SK-N-MC (cell line): ENCODE measurements around the gene KLHL14.

Source experiments
- EZH2 ChIP-seq: fragments of 200-600 bp; sonication (generic); IDR thresholded peaks from one replicate; pipeline ENCODE4 v1.6.1; 2017; ENCODE audit warnings: antibody characterized with exemption
- POLR2AphosphoS5 ChIP-seq: IDR thresholded peaks from 2 replicates; pipeline ENCODE4 v1.6.1; 2012; ENCODE audit warnings: mild to moderate bottlenecking, low read depth, low read length, borderline replicate concordance

DNA sequence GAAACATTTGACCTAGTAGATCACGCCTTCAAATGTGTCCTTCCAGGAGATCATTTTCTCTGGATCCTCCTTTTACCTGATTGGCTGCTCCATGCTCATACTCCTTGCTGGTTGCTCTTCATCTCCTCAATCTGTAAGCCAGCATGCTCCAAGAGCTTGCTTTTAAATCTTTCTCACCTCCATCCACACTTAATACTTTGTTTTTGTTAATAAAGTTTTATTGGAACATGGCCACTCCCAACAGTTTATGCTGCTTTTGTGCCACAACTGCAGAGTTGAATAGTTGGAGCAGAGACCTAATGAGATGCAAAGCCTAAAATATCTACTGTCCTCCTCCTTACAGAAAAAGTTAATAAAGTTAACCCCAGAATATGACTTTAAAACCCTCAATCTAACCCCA is 60.0 kb downstream of the KLHL14 start:
- TF ChIP-seq EZH2 (no peak), POLR2AphosphoS5 (no peak)
